ENCODE results near the gene RBM23.
"Not testable (repeated sequence)": the region's sequence is repeated elsewhere in the genome, so short reads cannot be mapped to it uniquely, and the experiment has no call there.

RBM23 gene

DNA sequence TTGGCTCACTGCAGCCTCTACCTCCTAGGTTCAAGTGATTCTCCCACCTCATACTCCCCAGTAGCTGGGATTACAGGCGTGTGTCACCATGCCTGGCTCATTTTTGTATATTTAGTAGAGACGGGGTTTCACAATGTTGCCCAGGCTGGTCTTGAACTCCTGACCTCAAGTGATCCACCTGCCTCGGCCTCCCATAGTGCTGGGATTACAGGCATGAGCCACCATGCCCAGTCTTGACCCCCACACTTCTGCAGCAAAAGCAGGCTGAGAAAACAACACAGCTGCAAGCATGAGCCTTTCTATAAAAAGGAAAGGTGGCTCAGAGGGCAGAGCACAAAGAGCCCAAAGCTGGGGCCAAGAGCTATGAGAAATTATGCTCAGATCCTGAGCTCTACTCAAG is 58.6 kb downstream of the RBM23 start:
- not testable (repeated sequence) for DNase-seq

DNA sequence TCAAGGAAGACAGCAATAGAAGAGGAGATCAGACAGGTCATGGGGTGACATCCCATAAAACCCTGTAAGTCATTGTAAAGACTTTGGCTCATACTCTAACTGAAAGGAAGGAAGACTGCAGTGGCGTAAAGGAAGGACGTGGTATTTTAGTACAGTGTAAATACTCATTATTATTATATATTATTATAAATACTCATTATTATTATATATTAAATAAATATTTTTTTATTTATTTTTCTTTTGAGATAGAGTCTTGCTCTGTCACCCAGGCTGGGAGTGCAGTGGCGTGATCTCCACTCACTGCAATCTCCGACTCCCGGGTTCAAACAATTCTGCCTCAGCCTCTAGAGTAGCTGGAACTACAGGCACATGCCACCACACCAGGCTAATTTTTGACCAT is 62.5 kb downstream of the RBM23 start:
- no peak for DNase-seq

DNA sequence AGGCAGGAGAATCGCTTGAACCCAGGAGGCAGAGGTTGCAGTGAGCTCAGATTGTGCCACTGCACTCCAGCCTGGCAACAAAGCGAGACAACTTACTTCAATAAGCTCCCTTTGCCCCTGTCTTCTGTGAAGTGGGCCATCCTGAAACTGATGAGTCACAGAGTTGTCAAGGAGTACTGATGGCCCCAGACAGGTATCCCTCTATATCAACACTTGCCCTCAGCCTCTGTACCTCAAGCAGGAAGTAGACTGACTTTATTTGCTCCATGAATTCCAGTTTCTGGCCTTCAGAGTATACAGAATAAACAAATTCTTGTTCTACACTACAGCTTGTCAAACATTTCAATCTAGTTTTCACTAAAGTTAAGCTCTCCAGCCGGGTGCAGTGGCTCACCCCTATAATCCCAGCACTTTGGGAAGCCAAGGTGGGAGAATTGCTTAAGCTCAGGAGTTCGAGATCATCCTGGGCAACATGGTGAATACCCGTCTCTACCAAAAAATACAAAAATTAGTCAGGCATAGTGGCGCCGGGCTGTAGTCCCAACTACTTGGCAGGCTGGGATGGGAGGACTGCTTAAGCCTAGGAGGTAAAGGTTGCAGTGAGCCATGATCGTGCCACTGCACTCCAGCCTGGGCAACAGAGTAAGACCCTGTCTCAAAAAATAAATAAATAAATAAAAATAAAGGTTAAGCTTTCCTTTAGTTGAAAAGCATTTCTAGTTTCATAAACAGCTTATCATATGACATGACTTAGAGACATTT is 63.8 kb downstream of the RBM23 start:
- DNase-seq: no peak

DNA sequence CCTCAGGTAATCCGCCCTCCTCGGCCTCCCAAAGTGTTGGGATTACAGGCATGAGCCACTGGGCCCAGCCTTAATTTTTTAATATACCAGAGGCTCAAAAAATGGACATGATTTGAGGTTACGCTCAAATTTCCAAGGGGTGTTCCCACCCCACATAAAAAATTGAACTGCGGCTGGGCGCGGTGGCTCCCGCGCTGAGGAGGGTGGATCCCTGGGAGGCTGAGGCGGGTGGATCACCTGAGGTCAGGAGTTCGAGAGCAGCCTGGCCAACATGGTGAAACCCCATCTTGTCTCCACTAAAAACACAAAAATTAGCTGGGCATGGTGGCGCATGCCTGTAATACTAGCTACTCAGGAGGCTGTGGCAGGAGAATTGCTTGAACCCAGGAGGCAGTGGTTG is 64.7 kb downstream of the RBM23 start:
- not testable (repeated sequence) for DNase-seq

DNA sequence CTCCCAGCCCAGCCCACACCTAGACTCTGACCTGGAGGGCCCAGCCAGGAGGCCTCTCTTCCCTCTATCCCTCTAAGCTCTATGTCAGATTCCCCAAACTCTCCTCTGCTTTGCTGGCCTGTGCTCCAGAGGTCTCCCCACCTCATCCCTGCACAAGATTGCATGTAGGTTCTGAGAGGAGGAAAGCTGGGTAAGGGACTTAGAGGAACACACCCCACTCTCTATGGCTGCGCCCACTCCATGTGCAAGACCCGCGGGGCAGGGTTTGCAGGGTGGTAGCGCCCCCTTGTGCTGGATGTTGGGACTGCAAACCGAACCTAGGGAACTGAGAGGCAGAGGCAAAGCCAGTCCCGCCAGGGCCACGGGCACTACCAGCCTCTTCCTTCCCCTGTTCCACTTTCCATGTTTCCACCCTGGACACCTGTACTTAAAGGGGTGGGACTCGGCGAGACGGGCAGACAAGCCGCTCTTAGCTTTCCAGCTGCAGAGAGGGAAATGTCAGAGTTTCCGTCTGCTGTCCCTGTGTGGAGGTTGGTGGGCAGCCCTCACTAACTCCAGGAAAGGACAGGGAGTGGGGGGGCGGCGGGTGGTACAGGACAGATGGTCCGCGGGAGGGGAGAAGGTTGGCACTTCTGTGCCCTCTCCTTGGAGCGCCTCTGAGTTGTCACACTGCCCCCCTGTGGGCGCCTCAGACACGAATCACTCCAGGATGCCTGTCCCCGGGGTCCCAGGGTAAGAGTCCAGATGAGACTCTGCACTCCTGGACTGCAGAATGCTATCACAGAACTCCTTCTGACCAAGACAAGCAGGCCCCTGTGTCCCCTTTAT is 65.8 kb downstream of the RBM23 start:
- DNase-seq: peak; percentile 51 to 90

DNA sequence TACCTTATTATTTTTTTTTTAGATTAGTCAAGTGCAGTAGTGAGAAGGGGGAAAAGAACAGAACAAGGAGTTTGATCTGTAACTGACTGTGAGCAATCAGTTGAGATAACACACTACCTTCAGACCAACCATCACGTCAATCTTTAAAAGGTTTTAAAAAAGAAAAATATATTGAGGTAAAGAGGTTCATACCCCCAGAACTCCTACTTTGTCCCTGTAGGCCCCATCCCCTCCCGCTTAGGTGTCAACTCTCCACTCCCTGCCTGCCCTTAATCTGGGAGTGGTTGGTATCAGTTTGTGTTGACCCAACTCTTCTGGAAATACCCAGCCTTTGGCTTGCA is 66.4 kb downstream of the RBM23 start:
- no peak for DNase-seq

DNA sequence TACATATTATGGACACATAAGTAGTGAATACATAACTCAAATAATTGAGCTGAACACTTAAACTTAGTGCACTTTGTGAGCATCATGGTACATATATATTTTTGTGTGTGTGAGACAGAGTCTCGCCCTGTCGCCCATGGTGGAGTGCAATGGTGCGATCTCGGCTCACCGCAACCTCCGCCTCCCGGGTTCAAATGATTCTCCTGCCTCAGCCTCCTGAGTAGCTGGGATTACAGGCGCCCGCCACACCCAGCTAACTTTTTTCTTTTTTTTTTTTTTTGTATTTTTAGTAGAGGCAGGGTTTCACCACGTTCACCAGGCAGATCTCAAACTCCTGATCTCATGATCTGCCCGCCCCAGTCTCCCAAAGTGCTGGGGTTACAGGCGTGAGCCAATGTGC is 66.8 kb downstream of the RBM23 start:
- not testable (repeated sequence) for DNase-seq

DNA sequence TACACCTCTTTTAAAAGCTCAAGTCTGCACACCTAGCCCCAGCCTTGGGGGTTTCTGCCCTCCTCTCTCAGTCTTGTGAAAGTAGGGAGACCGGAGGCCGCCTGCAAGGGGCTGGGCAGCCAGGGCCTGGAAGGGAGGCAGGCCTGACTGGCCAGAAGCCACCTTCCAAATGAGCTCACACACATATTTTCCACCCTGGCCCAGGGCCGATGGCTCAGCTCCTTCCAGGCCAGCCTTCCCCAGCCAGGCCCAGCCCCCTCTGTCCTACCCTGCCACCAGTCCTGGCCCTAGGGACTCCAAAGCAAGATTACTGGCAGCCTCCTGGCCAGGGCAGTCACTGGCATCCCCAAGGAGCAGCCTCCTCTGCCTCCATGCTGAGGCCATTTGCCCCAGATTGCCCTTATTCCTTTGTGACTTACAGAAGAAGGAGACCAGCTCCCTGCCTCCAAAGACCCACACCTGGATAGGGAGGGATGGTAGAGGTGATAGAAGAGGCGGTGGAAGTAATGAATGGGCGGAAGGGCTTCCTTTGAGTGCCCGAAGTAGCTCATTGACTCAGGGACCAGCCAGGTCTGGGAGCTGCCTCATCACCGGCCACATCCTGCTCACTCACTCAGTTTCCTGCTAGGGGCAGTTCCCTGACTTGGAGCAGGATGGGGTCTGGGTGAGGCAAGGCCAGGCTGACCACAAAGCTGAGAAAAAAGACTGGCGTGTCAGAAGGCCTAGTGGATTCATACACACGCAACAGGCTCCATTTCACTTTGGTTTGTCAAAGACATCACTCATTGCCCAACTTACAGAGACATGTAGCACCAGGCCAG is 67.8 kb downstream of the RBM23 start:
- no peak for DNase-seq

DNA sequence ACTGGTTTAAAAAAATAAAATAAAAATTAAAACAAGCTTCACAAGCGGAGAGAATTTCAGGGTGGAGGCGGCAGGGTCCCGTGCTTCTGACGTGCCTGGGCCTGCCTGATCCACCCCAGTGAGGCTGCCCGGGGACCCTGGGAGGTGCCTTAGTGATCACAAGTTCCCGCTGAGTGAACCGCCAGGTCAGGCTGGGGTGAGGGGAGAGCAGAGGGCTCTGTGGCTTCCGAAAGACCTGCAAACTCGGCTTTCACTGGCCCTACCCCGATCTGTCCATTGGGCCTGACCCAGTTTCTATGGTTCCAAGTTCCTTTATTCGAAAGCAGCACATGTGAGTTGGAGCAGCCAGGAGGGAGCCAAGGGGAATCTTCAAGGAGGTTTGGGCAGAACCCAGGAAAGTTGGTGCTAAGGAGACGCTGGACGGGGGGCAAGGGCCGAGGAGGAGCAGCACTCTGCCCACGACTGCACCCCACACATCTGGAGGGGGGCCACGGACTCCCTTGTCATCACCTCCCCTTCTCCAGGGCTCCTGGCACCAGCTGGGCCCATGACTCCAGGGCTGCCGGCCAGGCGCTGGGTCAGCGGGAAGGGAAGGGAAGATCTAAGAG is 69.6 kb downstream of the RBM23 start:
- DNase-seq: no peak

DNA sequence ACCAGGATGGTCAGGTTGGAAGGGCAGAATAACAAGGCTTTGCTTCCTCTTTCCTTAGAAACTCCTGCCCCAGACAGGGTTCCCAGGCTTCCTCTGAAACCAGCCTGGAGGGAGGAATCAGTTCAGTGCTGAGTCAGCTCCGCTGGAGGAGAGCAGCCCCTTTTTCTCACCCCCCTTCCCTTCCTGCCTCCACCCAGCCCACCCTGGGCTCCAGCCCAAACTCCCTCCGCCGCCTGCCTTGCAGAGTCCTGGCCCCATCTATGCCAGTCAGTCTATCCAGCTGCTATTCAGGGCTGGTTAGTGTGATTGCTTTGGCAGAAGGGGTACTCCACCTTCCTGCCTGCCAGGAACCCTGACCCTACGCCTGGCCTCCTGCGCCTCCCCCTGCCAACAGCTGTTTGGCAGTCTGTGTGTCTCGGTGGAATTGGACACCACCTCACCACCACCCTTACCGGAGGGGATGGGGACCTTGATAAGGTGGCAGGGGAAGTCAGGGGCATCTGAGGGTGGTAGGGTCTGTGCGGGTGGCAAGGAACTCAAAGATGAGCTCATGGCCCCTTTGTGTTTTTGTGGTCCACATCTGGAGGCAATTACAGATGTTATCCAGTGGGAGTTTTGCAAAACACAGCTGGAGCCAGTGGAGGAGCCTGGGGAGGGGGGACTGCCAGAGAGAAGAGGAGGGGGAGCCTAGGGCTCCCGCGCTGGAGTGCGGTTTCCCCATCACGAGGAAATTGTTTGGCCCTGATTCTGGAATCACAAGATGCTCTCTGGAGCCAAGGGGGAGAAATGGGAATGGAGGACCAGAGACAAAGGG is 70.4 kb downstream of the RBM23 start:
- DNase-seq: no peak

DNA sequence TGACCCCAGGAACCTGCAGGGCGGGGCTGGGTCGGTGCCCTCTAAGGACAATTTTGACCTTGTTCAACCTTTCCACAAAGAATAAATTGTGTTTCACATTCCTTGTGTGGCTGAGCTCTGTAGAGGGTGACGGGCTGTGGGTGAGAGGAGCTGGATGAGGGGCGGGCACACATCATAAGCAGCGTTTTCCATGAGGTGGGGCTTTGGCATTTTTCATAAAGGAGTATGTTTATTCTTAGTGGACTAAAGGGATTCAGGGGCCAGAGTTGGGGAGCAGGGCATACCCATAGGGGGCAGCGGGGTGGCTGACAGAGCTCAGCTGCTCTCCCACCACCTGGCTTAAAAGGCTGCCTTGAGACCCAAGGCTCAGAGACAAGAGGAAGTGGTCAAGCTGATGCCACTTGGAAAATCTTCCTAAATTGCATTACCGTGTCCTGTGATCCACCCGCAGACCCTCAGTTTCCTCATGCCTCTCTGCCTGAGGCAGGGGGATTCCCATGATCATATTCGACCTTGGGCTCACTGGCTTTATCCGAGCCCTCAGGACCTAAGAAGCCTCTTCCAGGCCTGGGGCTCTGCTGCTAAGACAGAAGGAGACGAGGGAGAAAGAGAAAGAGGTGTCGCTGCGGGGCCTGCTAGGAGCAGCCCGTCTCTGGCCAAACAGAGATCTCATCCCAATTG is 71.1 kb downstream of the RBM23 start:
- no peak for DNase-seq

DNA sequence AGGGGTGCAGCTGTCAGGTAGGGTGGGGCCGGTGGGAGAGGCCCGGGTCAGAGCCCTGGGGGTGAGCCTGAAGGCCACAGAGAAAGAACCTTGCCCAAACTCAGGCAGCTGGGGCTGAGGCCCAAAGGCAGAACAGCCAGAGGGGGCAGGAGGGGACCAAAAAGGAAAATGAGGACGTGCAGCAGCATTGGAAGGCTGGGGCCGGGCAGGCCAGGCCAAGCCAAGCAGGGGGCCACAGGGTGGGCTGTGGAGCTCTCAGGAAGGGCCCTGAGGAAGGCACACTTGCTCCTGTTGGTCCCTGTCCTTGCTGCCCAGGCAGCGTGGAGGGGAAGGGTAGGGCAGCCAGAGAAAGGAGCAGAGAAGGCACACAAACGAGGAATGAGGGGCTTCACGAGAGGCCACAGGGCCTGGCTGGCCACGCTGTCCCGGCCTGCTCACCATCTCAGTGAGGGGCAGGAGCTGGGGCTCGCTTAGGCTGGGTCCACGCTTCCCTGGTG is 72.1 kb downstream of the RBM23 start:
- no peak for DNase-seq

DNA sequence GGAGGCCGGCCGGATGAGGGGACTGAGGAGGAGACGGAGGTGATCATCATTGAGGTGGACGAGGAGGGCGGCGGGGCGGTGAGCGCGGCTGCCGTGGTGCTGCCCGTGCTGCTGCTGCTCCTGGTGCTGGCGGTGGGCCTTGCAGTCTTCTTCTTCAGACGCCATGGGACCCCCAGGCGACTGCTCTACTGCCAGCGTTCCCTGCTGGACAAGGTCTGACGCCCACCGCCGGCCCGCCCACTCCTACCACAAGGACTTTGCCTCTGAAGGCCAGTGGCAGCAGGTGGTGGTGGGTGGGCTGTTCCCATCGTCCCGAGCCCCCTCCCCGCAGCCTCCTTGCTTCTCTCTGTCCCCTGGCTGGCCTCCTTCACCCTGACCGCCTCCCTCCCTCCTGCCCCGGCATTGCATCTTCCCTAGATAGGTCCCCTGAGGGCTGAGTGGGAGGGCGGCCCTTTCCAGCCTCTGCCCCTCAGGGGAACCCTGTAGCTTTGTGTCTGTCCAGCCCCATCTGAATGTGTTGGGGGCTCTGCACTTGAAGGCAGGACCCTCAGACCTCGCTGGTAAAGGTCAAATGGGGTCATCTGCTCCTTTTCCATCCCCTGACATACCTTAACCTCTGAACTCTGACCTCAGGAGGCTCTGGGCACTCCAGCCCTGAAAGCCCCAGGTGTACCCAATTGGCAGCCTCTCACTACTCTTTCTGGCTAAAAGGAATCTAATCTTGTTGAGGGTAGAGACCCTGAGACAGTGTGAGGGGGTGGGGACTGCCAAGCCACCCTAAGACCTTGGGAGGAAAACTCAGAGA is 72.9 kb downstream of the RBM23 start:
- no peak for DNase-seq

DNA sequence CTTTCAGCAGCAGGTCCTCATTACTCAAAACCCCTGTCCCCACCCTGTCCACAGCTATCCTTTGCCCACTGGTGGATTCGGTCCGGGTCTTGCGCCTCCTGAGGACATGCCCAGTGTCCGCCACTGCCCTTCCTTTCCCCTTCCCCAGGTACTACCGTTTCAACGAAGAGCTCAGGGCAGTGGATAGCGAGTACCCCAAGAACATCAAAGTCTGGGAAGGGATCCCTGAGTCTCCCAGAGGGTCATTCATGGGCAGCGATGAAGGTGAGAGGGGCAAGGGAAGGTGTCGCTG is 73.9 kb downstream of the RBM23 start:
- DNase-seq: no peak

DNA sequence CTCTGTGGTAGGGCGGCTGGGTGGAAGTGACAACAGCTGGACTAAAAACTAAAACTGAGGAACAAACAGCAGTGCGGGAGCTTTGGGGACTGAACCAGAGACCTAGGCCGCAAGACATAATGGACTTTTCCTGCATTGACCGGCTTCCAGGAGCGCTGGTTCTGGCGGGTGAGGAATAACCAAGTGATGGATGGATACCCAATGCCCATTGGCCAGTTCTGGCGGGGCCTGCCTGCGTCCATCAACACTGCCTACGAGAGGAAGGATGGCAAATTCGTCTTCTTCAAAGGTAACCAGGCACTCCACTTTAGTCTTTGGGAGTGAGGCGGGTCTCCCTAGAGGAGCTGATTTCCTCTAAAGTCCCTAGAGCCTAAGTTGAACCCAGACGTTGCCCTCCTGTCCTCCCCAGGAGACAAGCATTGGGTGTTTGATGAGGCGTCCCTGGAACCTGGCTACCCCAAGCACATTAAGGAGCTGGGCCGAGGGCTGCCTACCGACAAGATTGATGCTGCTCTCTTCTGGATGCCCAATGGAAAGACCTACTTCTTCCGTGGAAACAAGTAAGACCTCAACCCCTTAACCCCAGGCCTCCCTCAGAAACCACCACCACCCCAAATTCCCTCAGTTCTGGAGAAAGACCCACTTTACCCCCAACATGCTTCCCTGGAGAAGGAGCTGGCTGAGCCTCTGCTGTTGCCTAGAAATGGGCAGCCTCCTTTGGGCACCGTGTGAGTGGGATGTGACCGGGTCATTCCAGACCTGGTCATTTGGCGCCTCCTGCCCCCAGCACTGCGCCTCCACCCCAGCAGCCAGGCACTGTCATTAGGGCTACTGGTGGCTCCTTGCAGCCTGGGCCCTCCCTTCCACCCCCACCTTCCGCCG is 74.5 kb downstream of the RBM23 start:
- DNase-seq: no peak

Measured in NCI-H526 (cell line).